HT1080 (cell line): ENCODE measurements around the gene TBX3. TPM values are rescaled to one million over a fixed set of nuclear protein-coding genes. Genes with fewer than 3 reads are reported as not detected.
A peak's percentile ranks its signal among the peaks of the same experiment; 100 is the strongest.

Experiments used
- DNase-seq: peaks from one replicate; pipeline ENCODE4 v3.0.0-alpha.2; 2015; ENCODE audit warnings: low read depth
- small RNA-seq: library from RNA; depleted of rRNA; stranded (forward); fragments of <200 nt; gene quantifications from one replicate; pipeline ENCODE3, GENCODE V24; 2014
- total RNA-seq: library from RNA; depleted of rRNA; stranded (reverse); fragments of >200 nt; shearing (Covaris generic); gene quantifications from 2 replicates; pipeline ENCODE4 v1.2.3, GENCODE V29; 2014

Gene TBX3
- total RNA-seq, 1 experiment from 2014 or later = 18.4 TPM

DNA sequence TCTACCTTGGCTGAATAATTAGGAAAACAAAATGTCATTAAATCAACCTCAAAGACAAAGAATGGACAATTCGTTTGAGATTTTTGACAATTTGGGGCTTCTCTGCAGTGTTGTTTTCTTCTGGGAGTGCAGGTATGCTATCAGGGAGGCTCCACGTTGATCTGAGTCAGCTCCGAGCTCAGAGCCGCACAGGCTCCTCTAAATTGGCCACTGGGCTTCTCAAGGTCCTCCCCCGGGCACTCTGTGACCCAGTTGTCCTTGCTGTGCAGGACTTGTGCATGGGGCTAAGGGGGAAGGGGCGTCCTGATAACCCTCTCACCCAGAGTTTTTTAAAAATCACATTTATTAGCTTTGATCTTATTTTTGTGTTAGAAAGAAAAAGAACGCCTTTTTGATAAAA, 52.7 kb downstream of the TBX3 start:
- DNase-seq = no peak

DNA sequence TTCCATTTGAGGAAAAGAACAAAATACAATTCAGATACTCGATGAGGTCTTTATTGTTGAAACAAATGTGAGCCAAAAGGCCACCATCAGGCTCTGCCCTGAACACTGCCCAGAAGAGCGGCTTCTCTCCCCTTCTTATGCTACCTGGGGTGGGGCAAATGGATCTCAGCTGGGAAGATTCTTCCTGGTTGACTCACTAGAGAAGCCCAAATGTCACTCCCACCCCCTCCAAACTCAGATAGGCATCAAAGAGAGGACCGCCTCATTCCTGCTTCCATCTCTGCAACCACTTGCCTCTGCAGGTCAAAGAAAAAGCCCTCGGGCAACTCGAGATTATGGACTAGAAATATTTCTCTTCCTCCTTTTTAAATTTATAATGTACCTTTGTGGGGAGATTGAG, 55.8 kb downstream of the TBX3 start:
- no peak for DNase-seq

DNA sequence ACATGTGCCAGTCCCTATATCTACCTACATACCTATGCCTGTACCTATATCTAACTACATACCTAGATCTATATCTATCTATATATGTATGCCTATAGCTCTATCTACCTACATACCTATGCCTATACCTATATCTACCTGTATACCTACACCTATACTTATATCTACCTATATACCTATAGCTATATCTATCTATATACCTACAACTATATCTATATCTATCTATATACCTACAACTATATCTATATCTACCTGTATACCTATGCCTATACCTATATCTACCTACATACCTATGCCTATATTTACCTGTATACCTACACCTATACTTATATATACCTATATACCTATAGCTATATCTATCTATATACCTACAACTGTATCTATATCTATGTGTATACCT, 56.6 kb downstream of the TBX3 start:
- DNase-seq = no peak

DNA sequence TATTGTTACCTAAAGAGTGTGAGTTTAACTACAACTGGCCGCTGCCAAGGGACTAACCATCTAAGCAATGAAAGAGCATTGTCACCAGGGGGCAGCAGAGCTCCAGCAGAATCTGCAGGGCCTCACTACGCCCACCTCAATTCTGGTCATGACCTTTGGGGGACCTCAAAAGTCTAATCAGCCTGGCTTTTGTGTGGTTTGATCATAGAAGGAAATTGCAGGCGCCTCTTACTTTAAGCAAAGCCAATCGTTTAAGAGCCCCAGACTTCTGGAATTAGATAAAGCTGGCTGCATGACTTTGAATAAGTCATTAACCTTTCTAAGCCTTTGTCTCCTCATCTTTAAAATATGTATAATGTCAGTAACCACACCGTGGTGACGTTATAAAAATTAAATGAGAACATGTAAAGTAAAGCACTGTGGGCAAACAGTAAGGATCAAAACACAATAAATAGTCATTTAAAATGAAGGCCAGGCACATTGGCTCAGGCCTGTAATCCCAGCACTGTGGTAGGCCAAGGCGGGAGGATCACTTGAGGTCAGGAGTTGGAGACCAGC, 58.6 kb downstream of the TBX3 start:
- DNase-seq = peak; percentile 31

DNA sequence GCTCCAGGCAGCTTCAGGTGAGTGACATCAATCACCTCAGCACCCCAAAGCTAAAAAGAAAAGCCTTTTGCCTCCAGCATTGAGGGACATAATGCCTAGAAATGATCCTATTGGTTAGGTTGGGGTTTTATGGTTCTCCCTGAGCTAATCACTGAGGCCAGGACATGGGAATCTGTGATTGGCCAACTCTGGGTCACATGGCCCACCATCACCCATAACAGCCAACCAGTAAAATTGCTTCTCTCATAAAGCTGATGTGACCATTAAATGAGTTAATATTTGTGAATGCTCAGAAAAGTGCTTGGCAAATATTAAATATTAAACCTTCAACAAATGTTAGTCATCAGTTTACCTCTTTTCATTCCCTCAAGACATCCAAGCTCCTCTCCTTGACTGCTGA, 60.2 kb downstream of the TBX3 start:
- DNase-seq = no peak

Small RNA genes within 50 kb of the gene (small RNA-seq; reads per million reads assigned to genes)
- gene RF00019 = not detected
